ENCODE results near the gene GANAB. TPM values are rescaled to one million over a fixed set of nuclear protein-coding genes. Genes with fewer than 3 reads are reported as not detected.

GANAB gene
- total RNA-seq, 1 donor from 2014 or later: 103 TPM

Small RNAs within 50 kb of the gene (small RNA-seq; reads per million reads assigned to genes)
- gene AP001458.1 (ENCODE audit: low replicate concordance) (not detected), gene SNORA57 (ENCODE audit: low replicate concordance) (not detected)

Other genes starting within 250 kb of the GANAB start
- gene SCGB1A1, start 227.6 kb downstream of the GANAB start, total RNA-seq: not detected
- 567 TPM for gene AHNAK, start 99.8 kb downstream of the GANAB start, total RNA-seq
- 1,310 TPM for gene EEF1G, start 72.7 kb downstream of the GANAB start, total RNA-seq
- gene TUT1, start 55.1 kb downstream of the GANAB start, total RNA-seq: 4.1 TPM
- gene MTA2, start 44.7 kb downstream of the GANAB start, total RNA-seq: 78.4 TPM
- gene EML3, start 33.8 kb downstream of the GANAB start, total RNA-seq: 14.6 TPM
- gene ROM1, start 33.4 kb downstream of the GANAB start, total RNA-seq: 1.5 TPM
- 12.5 TPM for gene B3GAT3, start 24.6 kb downstream of the GANAB start, total RNA-seq
- 8.5 TPM for gene INTS5, start 6.7 kb upstream of the GANAB start, total RNA-seq
- gene C11orf98, start 18.6 kb upstream of the GANAB start, total RNA-seq: 23.7 TPM
- 9.9 TPM for gene CSKMT, start 18.7 kb upstream of the GANAB start, total RNA-seq
- gene UQCC3, start 25.1 kb upstream of the GANAB start, total RNA-seq: 5.6 TPM
- gene LBHD1, start 25.7 kb upstream of the GANAB start, total RNA-seq: 6.4 TPM
- gene UBXN1, start 32.5 kb upstream of the GANAB start, total RNA-seq: 57.2 TPM
- gene LRRN4CL, start 42.9 kb upstream of the GANAB start, total RNA-seq: 12.7 TPM
- 21.6 TPM for gene BSCL2, start 60.8 kb upstream of the GANAB start, total RNA-seq
- not detected for gene GNG3, start 61.1 kb upstream of the GANAB start, total RNA-seq
- gene HNRNPUL2, start 80.8 kb upstream of the GANAB start, total RNA-seq: 33.3 TPM
- gene TTC9C, start 81.9 kb upstream of the GANAB start, total RNA-seq: 23.9 TPM
- 7.0 TPM for gene ZBTB3, start 107.5 kb upstream of the GANAB start, total RNA-seq
- gene POLR2G, start 115.0 kb upstream of the GANAB start, total RNA-seq: 53.7 TPM
- gene TAF6L, start 124.8 kb upstream of the GANAB start, total RNA-seq: 13.8 TPM
- 16.9 TPM for gene TMEM179B, start 140.8 kb upstream of the GANAB start, total RNA-seq
- 9.3 TPM for gene TMEM223, start 145.4 kb upstream of the GANAB start, total RNA-seq
- gene NXF1, start 158.8 kb upstream of the GANAB start, total RNA-seq: 33.4 TPM
- 38.2 TPM for gene STX5, start 185.4 kb upstream of the GANAB start, total RNA-seq
- not detected for gene TEX54, start 186.2 kb upstream of the GANAB start, total RNA-seq
- gene WDR74, start 193.0 kb upstream of the GANAB start, total RNA-seq: 36.1 TPM
- 124 TPM for gene SLC3A2, start 234.3 kb upstream of the GANAB start, total RNA-seq